ENCODE data around the gene CELF1.
"Not testable (repeated sequence)": the region's sequence is repeated elsewhere in the genome, so short reads cannot be mapped to it uniquely, and the experiment has no call there.

Gene CELF1

GRCh38 chr11:47541070-47541469 lies 11.9 kb downstream of the CELF1 start:
- DNase-seq: no peak

DNA sequence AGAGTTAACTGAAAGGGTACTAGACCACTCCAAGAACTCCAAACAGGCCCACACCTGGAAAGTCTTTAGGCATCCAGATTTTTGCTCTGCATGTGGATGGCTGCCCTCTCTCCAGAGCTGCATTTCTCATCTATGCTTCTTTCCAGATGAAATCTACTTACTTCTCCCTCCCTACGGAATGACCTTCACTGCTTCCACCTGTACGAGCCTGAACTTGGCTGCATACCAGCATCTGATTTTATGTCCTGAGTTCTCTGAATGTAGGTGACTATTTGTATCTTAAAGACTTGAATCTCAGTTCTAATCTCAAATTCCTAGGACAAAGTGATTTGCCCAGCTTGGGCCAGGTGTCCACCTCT lies 13.3 kb downstream of the CELF1 start:
- no peak for DNase-seq

- DNase-seq: peak in 10 of 58 donors; percentile 7 to 37 (median 16)
Observed at GRCh38 chr11:47538741-47539565, 14.0 kb downstream of the CELF1 start.

DNA sequence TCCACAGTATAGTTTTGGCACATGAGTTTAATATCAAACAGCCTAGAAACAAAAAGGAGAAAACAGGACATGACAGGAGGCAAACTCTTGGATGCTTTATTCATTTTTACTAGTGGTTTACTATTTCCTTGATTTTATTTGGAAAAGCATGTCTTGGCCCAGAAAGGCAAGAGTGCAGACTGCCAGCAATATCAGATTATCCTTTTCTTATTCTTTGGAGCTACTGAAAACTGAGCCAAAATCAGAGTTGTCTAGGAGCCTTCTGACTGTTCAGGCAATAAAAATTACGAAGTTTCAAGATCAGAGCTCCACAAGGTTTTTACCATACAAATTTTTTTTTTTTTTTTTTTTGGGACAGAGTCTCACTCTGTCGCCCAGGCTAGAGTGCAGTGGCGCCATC lies 16.0 kb downstream of the CELF1 start:
- no peak for DNase-seq

DNA sequence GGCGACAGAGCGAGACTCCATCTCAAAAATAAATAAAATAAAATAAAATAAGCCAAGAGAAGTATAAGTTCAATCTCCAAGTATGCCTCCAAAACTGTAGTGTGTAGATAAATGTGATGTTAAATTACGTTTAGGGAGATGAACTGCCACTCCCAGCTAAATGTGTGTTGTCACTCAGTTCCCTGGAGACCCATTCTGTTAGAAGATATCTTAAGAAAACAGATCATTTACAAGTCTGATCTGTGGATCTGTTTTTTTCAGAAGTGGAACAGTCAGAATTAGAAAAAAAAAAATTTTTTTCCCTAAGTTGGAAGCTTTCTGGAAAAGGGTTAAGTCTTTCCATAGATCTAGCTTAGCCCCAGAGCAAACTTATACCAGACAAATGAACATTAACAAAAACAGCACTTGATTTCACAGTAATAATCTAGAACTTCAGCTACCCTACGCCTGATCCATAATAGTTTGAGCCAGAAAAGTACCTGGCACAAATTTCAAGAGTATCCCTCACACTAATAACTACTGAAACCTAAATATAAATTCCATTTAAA lies 18.2 kb downstream of the CELF1 start:
- DNase-seq: no peak

- no peak for DNase-seq
Observed at GRCh38 chr11:47533690-47534151, 19.2 kb downstream of the CELF1 start.

DNA sequence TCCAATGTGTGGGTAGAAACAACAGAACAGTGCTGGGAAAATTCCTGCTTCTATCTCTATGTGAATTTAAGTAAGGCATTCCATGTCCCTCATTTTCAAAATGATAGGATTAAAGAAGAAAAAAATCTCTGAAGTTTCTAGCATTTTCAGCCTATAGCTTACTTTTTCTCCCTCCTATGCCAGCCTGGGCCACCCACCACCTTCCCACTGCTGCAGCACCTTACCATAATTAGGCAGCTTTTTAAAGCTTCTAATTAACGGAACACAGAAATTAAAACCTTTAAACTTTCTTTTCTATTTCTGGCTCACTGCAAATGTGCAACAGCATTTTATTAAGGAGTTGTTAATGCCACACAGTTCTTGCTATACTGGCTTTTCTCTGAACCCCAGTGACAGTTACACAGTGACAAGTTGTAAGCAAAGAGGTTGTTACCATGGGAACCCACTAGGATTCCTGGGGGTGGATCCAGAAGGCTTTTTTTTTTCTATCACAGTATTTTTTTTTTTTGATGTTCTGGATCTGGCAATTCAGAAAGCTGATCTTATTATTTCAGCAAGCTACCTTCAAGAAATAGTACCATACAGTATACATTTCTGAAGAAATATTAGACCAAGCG lies 20.2 kb downstream of the CELF1 start:
- peak in 4 of 58 donors; percentile 7 to 46 (median 22) for DNase-seq

GRCh38 chr11:47531666-47532065 lies 21.3 kb downstream of the CELF1 start:
- peak in 1 of 58 donors; percentile 13 for DNase-seq

- DNase-seq: not testable (repeated sequence)
Observed at GRCh38 chr11:47530721-47531120, 22.2 kb downstream of the CELF1 start.

GRCh38 chr11:47529951-47530350 lies 23.0 kb downstream of the CELF1 start:
- peak in 1 of 58 donors; percentile 25 for DNase-seq

- no peak for DNase-seq
Observed at GRCh38 chr11:47527186-47527585, 25.7 kb downstream of the CELF1 start.

GRCh38 chr11:47526032-47526431 lies 26.9 kb downstream of the CELF1 start:
- not testable (repeated sequence) for DNase-seq

- DNase-seq: peak in 36 of 58 donors; percentile 12 to 84 (median 34)
Observed at GRCh38 chr11:47524291-47524874, 28.5 kb downstream of the CELF1 start.

- DNase-seq: peak in 11 of 58 donors; percentile 13 to 51 (median 32)
Observed at GRCh38 chr11:47523490-47524225, 29.3 kb downstream of the CELF1 start.

DNA sequence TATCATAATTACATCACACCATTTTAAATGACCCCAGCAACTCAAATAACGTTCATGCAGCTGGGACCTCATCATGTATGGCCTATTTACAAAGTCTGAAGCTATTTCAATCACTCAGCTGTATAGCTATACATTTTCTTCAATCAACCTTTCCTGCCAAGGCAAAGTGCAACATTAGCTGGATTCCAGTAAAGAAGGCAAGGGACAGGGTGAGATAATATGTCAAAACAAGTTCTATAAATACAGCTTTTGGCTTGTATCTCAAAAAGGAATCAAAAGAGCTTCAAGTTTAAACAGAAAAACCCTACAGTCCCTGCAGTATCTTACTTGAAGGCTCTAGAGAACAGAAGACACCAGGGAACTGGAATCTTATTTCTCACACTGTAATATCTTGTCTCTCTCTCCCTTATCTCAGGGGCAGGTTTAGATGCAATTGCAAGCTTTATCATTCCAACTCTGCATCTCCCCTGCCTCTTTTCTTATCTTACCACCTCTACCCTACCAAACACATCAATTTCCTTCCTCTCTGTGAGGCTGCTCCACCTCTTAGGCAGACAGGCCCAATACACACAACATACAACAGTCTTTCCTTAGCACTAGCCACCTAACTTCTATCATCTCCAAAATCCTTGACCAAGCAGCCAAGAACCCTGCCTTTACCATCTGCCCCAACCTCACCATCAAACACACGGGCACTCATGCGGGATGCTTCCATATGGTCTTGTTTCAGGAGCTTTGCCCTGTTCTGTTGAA lies 34.5 kb downstream of the CELF1 start:
- no peak for DNase-seq

DNA sequence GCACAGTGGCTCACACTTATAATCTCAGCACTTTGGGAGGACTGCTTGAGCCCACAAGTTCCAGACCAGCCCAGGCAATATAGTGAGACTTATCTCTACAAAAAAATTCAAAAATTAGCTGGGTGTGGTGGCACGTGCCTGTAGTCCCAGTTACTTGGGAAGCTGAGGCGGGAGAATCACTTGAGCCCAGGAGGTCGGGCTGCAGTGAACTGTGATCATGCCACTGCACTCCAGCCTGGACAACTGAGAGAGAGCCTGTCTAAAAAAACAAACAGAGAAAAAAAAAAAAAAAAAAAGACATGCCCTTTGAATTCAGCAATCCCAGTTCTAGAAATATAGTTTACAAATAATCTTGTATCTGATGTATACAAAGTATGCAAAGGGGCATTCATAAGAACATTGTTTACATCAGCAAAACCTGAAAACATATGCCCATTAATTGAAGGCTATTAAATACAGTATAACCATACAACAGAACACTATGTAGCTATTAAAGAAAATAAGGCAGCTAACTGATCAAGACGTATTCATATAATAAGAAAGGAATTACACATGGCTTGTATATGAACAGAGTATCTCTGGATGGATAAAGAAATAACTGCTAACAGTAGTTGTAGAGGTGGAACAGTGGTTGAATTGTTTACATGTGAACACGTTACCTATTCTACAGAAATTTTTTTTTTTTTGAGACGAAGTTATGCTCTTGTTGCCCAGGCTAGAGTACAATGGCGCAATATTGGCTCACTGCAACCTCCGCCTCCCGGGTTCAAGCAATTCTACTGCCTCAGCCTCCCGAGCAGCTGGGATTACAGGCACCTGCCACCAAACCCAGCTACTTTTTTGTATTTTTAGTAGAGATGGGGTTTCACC lies 35.7 kb downstream of the CELF1 start:
- no peak for DNase-seq

- no peak for DNase-seq
Observed at GRCh38 chr11:47516155-47516554, 36.8 kb downstream of the CELF1 start.

DNA sequence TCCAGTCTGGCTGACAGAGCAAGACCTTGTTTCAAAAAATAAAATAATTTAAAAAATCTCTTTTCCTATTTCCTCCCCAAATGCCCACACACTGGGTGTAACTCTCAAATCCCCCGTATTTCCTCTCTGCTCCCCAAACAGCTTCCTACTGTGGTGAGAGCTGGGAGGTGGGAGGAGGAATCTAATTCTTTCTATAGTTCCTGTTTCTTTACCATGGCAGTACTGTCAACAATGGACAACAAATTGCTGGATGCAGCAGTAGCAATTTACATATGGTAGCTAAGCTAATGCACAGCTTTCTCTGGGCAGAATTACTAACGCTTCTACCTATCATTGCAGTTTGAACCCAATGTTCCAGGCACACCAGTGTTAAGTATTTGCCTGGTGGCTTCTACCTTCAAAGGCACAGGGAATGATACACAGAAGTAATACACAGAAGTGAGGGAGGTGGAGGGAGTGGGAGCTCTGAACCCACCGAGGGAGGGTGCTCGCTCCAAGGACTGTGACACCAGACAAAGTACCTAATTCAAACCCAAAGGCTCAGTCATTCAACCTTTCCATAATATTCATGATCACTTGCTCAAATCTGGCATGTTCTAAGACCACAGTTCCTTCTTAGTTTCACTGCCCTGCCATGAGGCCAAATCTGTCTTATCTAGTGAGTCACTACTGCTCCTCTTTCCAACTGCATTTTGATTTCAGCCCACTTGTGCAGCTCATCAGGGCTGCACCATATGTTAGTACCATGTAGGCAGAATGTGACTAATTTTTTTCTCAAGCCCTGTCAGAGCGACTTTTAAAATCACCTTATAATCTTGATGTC lies 37.9 kb downstream of the CELF1 start:
- DNase-seq: peak in 9 of 58 donors; percentile 9 to 69 (median 38)

- DNase-seq: no peak
Observed at GRCh38 chr11:47512701-47513100, 40.2 kb downstream of the CELF1 start.
